Calu3 (cell line): ENCODE data around the gene KCTD2. TPM values are rescaled to one million over a fixed set of nuclear protein-coding genes. Genes with fewer than 3 reads are reported as not detected.
"Not testable (repeated sequence)": the region's sequence is repeated elsewhere in the genome, so short reads cannot be mapped to it uniquely, and the experiment has no call there.

ENCODE experiments used
- BruUV-seq: library from RNA; stranded (reverse); fragments of 400-500 nt; replicated peaks from 2 replicates; lab custom pipeline; 2021; lab: Mats Ljungman, UMichigan
- CTCF ChIA-PET: fragments of 300-600 bp; sonication (Branson Sonifier 250); formaldehyde crosslinking; loops from one replicate; lab custom pipeline; 2022; ENCODE audit warnings: antibody characterized with exemption; lab: Charles Lee
- DNase-seq: peaks from one replicate; pipeline ENCODE4 v3.0.0; 2022
- H3K27ac Mint-ChIP-seq: one replicate; pipeline ENCODE4 v1.8.0; 2022; ENCODE audit warnings: mixed read lengths; ENCODE audit not compliant: unreplicated experiment
- H3K27me3 Mint-ChIP-seq: one replicate; pipeline ENCODE4 v1.8.0; 2022; ENCODE audit warnings: mixed read lengths; ENCODE audit not compliant: unreplicated experiment
- H3K36me3 Mint-ChIP-seq: one replicate; pipeline ENCODE4 v1.8.0; 2022; ENCODE audit warnings: mild to moderate bottlenecking, moderate library complexity, mixed read lengths; ENCODE audit not compliant: insufficient read depth, unreplicated experiment
- H3K4me1 Mint-ChIP-seq: one replicate; pipeline ENCODE4 v1.8.0; 2022; ENCODE audit warnings: mild to moderate bottlenecking, low read depth, mixed read lengths; ENCODE audit not compliant: unreplicated experiment
- H3K4me3 Mint-ChIP-seq: one replicate; pipeline ENCODE4 v1.8.0; 2022; ENCODE audit warnings: mild to moderate bottlenecking, low read depth, moderate library complexity, mixed read lengths; ENCODE audit not compliant: unreplicated experiment
- H3K9me3 Mint-ChIP-seq: one replicate; pipeline ENCODE4 v1.8.0; 2022; ENCODE audit warnings: low read depth, mixed read lengths; ENCODE audit not compliant: unreplicated experiment
- intact Hi-C: fragments of 100-400 bp; cut with micrococcal nuclease; formaldehyde crosslinking; loops from one replicate; pipeline ENCODE4 v1.10.0; 2022; ENCODE audit not compliant: unreplicated experiment
- total RNA-seq: library from RNA; stranded (reverse); gene quantifications from 2 replicates; pipeline ENCODE4 v1.2.3, GENCODE V29; 2022
- TF ChIP-seq, protein P1 (sequence below): fragments of 200-600 bp; IDR thresholded peaks from one replicate; pipeline ENCODE4 v1.8.0; 2022; ENCODE audit warnings: antibody characterized with exemption; ENCODE audit not compliant: unreplicated experiment

Gene KCTD2
- total RNA-seq, 1 experiment from 2014 or later = 24.4 TPM

DNA sequence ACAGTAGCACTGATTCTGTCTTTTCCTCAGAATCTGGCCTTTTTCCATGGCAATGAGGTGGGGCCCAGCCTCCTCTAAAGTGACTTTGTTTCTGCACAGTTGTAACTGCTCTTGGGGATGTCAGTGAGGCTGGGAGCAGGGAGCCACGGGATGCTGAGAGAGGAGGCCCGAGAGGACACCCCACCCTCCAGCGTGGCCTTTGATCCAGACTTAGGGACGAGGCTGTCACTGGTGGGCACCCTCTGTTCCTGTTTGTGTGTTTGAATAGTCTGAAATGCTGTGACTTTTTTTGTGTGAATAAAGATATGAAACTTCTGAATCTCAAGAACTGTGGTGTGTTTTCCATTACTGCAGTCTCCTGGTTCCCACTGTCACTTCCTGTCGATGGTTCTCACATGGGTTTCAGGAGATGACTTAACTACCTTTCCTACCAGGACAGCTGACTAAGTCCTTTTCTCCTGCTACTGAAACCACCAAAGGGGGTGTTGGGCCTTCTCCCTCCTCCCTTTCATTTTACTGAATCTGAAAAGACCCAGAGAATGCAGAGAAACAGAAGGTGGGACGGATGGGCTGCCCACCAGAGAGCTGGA, 18.6 kb downstream of the KCTD2 start:
- no TSS peak for BruUV-seq
- Mint-ChIP-seq H3K27ac (no peak overlapping the region), H3K9me3 (no peaks in the 10 kb centered on the region), H3K4me3 (no peak overlapping the region), H3K36me3 (peaks cover 39% of the 10 kb centered on the region), H3K27me3 (no peaks in the 10 kb centered on the region), H3K4me1 (no peaks in the 10 kb centered on the region)
- DNase-seq = no peak
- TF ChIP-seq, protein P1, sequence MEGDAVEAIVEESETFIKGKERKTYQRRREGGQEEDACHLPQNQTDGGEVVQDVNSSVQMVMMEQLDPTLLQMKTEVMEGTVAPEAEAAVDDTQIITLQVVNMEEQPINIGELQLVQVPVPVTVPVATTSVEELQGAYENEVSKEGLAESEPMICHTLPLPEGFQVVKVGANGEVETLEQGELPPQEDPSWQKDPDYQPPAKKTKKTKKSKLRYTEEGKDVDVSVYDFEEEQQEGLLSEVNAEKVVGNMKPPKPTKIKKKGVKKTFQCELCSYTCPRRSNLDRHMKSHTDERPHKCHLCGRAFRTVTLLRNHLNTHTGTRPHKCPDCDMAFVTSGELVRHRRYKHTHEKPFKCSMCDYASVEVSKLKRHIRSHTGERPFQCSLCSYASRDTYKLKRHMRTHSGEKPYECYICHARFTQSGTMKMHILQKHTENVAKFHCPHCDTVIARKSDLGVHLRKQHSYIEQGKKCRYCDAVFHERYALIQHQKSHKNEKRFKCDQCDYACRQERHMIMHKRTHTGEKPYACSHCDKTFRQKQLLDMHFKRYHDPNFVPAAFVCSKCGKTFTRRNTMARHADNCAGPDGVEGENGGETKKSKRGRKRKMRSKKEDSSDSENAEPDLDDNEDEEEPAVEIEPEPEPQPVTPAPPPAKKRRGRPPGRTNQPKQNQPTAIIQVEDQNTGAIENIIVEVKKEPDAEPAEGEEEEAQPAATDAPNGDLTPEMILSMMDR = no peak
- CTCF ChIA-PET = no interaction called here
- intact Hi-C loops = no loop called here

DNA sequence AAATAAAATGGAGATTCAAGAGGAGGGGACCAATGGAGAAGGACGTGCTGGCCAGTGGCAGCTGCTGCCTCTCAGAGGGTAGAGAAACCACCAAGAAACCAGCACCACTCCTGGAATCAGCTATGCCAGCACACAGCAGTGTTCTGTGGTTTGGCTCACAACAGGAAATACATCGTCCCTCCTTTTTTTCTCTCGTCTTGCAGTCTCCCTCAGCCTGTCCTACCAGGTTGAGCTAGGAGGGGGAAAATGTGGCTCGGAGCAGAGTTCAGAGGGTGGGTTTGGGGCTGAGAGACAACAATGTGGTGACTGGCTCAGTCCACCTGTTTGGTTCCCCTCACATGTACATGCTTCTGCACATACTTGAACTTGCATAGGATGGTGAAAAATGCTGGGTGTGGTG, 20.8 kb downstream of the KCTD2 start:
- CTCF ChIA-PET = interaction anchor here (0.6 to 2.5 kb wide), 3 partner anchors 38 to 155 kb away, joined by 4 to 17 read pairs (median 8); no protein-coding TSS in a partner anchor
- intact Hi-C loops = no loop called here
- Mint-ChIP-seq H3K27ac (no peak overlapping the region), H3K4me1 (peaks cover 5% of the 10 kb centered on the region), H3K27me3 (no peaks in the 10 kb centered on the region), H3K9me3 (no peaks in the 10 kb centered on the region), H3K4me3 (no peak overlapping the region), H3K36me3 (peaks cover 29% of the 10 kb centered on the region)
- DNase-seq = no peak
- TF ChIP-seq, protein P1 = no peak
- no TSS peak for BruUV-seq

DNA sequence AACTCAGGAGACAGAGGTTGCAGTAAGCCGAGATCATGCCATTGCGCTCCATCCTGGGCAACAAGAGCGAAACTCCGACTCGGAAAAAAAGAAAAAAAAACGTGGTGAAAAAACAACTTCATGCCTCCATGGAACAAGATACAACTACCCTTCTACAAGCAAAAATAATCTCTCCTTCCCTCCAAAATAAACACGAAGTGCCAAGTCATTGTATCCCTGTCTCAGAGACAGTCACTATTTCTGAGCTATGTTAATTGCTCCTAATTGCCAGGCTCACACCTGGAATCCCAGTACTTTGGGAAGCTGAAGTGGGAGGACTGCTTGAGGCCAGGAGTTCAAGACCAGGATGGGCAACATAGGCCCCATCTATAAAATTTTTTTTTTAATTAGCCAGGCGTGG, 21.7 kb downstream of the KCTD2 start:
- H3K4me1 Mint-ChIP-seq = peaks cover 5% of the 10 kb centered on the region
- BruUV-seq = no TSS peak
- H3K4me3 Mint-ChIP-seq = no peak overlapping the region
- CTCF ChIA-PET = interaction anchor here (0.8 to 2.5 kb wide), 5 partner anchors 14 to 133 kb away, joined by 3 to 17 read pairs (median 9); no protein-coding TSS in a partner anchor
- no peaks in the 10 kb centered on the region for H3K9me3 Mint-ChIP-seq
- TF ChIP-seq, protein P1 = no peak
- no peak overlapping the region for H3K27ac Mint-ChIP-seq
- no peaks in the 10 kb centered on the region for H3K27me3 Mint-ChIP-seq
- no peak for DNase-seq
- intact Hi-C loops = loop anchor here (1.0 kb wide), 1 partner anchor 37 kb away; no protein-coding TSS in a partner anchor
- peaks cover 20% of the 10 kb centered on the region for H3K36me3 Mint-ChIP-seq

DNA sequence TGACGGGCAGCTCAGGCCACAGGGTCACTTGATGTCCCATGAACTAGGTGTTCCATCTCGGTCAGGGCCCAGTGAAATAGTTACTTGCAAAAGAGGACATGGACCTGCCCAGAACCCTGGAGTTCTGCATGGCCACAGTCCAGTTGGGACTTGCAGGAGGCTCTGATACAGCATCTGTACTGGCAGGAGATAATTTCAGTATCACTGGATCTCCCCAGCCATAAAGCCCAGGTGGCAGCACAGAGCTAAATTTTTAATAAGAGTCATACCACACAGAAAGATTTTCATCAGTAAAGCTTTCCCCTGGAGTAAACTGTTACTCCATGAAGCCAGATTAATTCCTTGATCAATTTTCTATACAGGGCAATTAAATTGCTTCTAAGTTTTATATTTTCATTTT, 22.8 kb downstream of the KCTD2 start:
- no TSS peak for BruUV-seq
- CTCF ChIA-PET = interaction anchor here (0.6 to 2.5 kb wide), 16 partner anchors 9 to 242 kb away, joined by 3 to 17 read pairs (median 5); partner anchors contain the start of genes ARMC7 and SLC16A5
- peak; percentile 54 for DNase-seq

DNA sequence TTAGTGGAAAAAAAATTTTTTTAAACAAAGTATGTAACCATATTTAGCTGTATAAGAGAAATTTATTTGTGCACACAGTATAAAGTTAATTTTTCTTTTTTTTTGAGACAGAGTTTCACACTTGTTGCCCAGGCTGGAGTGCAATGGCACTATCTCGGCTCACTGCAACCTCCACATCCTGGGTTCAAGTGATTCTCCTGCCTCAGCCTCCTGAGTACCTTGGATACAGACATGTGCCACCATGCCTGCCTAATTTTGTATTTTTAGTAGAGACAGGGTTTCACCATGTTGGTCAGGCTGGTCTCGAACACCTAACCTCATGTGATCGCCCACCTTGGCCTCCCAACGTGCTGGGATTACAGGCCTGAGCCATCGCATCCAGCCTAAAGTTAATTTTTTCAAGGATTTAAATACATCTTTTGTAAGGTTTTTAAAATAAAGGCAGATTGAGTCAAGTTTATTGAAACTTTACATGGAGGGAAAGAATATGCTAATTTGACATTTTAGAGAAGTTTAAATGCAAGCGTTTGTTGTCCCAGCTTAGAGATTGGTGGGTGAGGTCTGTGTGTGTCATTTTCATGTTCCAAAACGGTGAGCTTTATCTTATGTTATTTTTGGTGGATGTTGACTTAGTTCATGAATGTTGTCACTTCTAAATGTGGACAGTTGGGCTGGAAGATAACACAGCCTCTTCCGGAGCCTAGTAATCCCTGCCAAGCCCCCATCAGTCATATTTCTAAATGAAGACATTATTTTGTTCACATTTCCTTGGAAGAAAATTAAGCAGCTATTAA, 24.6 kb downstream of the KCTD2 start:
- H3K27me3 Mint-ChIP-seq, BruUV-seq, CTCF ChIA-PET, H3K4me3 Mint-ChIP-seq, DNase-seq, H3K9me3 Mint-ChIP-seq, H3K27ac Mint-ChIP-seq, H3K4me1 Mint-ChIP-seq, intact Hi-C loops, H3K36me3 Mint-ChIP-seq: not testable (repeated sequence)

More for the DNA sequence above, 22.8 kb downstream of the KCTD2 start:
- H3K4me3 Mint-ChIP-seq = no peak overlapping the region
- no peak overlapping the region for H3K27ac Mint-ChIP-seq
- no peaks in the 10 kb centered on the region for H3K9me3 Mint-ChIP-seq
- TF ChIP-seq, protein P1 = no peak
- peaks cover 15% of the 10 kb centered on the region for H3K36me3 Mint-ChIP-seq
- intact Hi-C loops = loop anchor here (1.0 kb wide), 1 partner anchor 36 kb away; no protein-coding TSS in a partner anchor
- H3K4me1 Mint-ChIP-seq = peaks cover 5% of the 10 kb centered on the region
- H3K27me3 Mint-ChIP-seq = no peaks in the 10 kb centered on the region

DNA sequence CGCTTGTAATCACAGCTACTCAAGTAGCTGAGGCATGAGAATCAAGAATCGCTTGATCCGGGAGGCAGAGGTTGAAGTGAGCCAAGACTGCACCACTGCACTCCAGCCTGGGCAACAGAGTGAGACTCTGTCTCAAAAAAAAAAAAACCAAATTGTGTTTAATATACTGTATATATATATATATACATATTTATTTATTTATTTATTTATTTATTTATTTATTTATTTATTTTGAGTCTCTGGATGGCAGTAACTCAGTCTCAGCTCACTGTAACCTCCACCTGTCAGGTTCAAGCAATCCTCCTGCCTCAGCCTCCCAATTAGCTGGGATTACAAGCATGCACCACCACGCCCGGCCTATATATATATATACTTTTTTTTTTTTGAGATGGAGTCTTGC, 25.9 kb downstream of the KCTD2 start:
- H3K4me3 Mint-ChIP-seq, H3K9me3 Mint-ChIP-seq, DNase-seq, BruUV-seq, intact Hi-C loops, H3K36me3 Mint-ChIP-seq, H3K27me3 Mint-ChIP-seq, H3K27ac Mint-ChIP-seq: not testable (repeated sequence)
- peaks cover 16% of the 10 kb centered on the region for H3K4me1 Mint-ChIP-seq
- CTCF ChIA-PET = interaction anchor here (0.7 kb wide), 1 partner anchor 16 kb away, joined by 5 read pairs; no protein-coding TSS in a partner anchor
